B cell (primary cell): ENCODE results near the gene SERPINC1.

ENCODE experiments used
- EZH2 ChIP-seq: IDR thresholded peaks from 2 replicates; pipeline ENCODE4 v1.6.1; 2012; ENCODE audit warnings: borderline replicate concordance, low read depth, mild to moderate bottlenecking, moderate library complexity, low read length; ENCODE audit not compliant: insufficient read depth, poor library complexity, severe bottlenecking
- TF ChIP-seq, protein P1 (sequence below): fragments of 200-600 bp; IDR thresholded peaks from one replicate; pipeline ENCODE4 v1.8.0; 2022; ENCODE audit warnings: antibody characterized with exemption, mild to moderate bottlenecking

DNA sequence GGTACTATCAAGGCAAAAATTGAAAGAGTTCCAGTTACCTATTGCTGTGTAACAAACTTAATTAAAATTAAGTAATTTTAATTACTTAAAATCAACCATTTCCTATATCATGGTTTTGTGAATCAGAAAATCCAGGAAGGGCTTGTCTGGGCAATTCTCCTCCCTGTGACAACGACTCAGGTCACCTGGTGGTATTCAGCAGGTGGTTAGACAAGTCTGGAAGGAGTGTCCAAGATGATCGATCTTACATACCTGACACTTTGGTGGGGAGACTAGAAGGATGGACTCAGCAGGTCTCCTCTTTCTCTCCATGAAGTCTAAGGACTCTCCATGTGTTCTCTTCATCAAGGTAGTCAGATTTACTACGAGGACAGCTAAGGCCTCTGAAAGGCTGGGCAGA, 22.9 kb downstream of the SERPINC1 start:
- TF ChIP-seq, protein P1, sequence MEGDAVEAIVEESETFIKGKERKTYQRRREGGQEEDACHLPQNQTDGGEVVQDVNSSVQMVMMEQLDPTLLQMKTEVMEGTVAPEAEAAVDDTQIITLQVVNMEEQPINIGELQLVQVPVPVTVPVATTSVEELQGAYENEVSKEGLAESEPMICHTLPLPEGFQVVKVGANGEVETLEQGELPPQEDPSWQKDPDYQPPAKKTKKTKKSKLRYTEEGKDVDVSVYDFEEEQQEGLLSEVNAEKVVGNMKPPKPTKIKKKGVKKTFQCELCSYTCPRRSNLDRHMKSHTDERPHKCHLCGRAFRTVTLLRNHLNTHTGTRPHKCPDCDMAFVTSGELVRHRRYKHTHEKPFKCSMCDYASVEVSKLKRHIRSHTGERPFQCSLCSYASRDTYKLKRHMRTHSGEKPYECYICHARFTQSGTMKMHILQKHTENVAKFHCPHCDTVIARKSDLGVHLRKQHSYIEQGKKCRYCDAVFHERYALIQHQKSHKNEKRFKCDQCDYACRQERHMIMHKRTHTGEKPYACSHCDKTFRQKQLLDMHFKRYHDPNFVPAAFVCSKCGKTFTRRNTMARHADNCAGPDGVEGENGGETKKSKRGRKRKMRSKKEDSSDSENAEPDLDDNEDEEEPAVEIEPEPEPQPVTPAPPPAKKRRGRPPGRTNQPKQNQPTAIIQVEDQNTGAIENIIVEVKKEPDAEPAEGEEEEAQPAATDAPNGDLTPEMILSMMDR = no peak
- TF ChIP-seq EZH2 = no peak
